Mesenchymal stem cell (in vitro differentiated cells and primary cell): ENCODE measurements around the gene SEMA5B.

ENCODE experiments used
- DNase-seq: peaks from one replicate; pipeline ENCODE4 v3.0.0-alpha.2; 2013
- H2AFZ ChIP-seq: one replicate; pipeline ENCODE4 v1.6.1; 2013; ENCODE audit warnings: low read depth, mild to moderate bottlenecking, control low read depth, inconsistent platforms, low read length, moderate library complexity
- H2AK5ac ChIP-seq: 2 replicates; pipeline ENCODE4 v1.6.1; 2013; ENCODE audit warnings: low read length, moderate library complexity, mild to moderate bottlenecking, inconsistent platforms; ENCODE audit not compliant: severe bottlenecking
- H2BK120ac ChIP-seq: one replicate; pipeline ENCODE4 v1.6.1; 2013; ENCODE audit warnings: low read depth, mild to moderate bottlenecking, inconsistent platforms, low read length, moderate library complexity
- H2BK12ac ChIP-seq, 2 experiments: one replicate each; pipeline ENCODE4 v1.6.1; 2013; ENCODE audit warnings: inconsistent platforms in 2 of 2, low read length in 2 of 2, mild to moderate bottlenecking in 2 of 2, moderate library complexity in 2 of 2, control low read depth in 1 of 2
- H2BK15ac ChIP-seq: one replicate; pipeline ENCODE4 v1.6.1; 2013; ENCODE audit warnings: mild to moderate bottlenecking, low read depth, inconsistent platforms; ENCODE audit not compliant: poor library complexity, severe bottlenecking
- H2BK5ac ChIP-seq: 2 replicates; pipeline ENCODE4 v1.6.1; 2013; ENCODE audit warnings: low read depth, mild to moderate bottlenecking, low read length, control low read depth, inconsistent platforms; ENCODE audit not compliant: poor library complexity, severe bottlenecking
- H3K14ac ChIP-seq, 2 experiments: one replicate each; pipeline ENCODE4 v1.6.1; 2013; ENCODE audit warnings: inconsistent platforms in 2 of 2, low read length in 2 of 2, control low read depth in 1 of 2, mild to moderate bottlenecking in 1 of 2, moderate library complexity in 1 of 2
- H3K18ac ChIP-seq, 2 experiments: one replicate each; pipeline ENCODE4 v1.6.1; 2013; ENCODE audit warnings: inconsistent platforms in 2 of 2, low read length in 2 of 2, control low read depth in 1 of 2, low read depth in 1 of 2, mild to moderate bottlenecking in 1 of 2
- H3K23ac ChIP-seq, 2 experiments: one replicate each; pipeline ENCODE4 v1.6.1; 2013; ENCODE audit warnings: inconsistent platforms in 2 of 2, low read length in 2 of 2, mild to moderate bottlenecking in 2 of 2, moderate library complexity in 2 of 2, control low read depth in 1 of 2
- H3K27ac ChIP-seq: 2 replicates; pipeline ENCODE4 v1.5.1; 2013; ENCODE audit warnings: mild to moderate bottlenecking, moderate library complexity, low read length, control low read depth, inconsistent platforms; ENCODE audit not compliant: poor library complexity, severe bottlenecking
- H3K27me3 ChIP-seq, 2 experiments: 2 replicates each; pipeline versions ENCODE4 v1.6.1 to v1.7.0; 2013; ENCODE audit warnings: low read length in 2 of 2, mild to moderate bottlenecking in 2 of 2, moderate library complexity in 2 of 2, control low read depth in 1 of 2, inconsistent platforms in 1 of 2; ENCODE audit not compliant: control insufficient read depth in 1 of 2, insufficient read depth in 1 of 2
- H3K36me3 ChIP-seq, 2 experiments: 2 replicates each; pipeline versions ENCODE4 v1.6.1 to v1.7.0; 2013; ENCODE audit warnings: low read length in 2 of 2, control low read depth in 1 of 2, inconsistent platforms in 1 of 2, low read depth in 1 of 2, mild to moderate bottlenecking in 1 of 2; ENCODE audit not compliant: insufficient read depth in 2 of 2, control insufficient read depth in 1 of 2
- H3K4ac ChIP-seq, 2 experiments: one replicate each; pipeline ENCODE4 v1.6.1; 2013; ENCODE audit warnings: inconsistent platforms in 2 of 2, low read length in 2 of 2, mild to moderate bottlenecking in 2 of 2, moderate library complexity in 2 of 2, control low read depth in 1 of 2, low read depth in 1 of 2
- H3K4me1 ChIP-seq: 2 replicates; pipeline ENCODE4 v1.6.1; 2013; ENCODE audit warnings: low read depth, low read length, control low read depth; ENCODE audit not compliant: control insufficient read depth, insufficient read depth
- H3K4me2 ChIP-seq: 2 replicates; pipeline ENCODE4 v1.6.1; 2013; ENCODE audit warnings: low read length, mild to moderate bottlenecking, inconsistent platforms; ENCODE audit not compliant: poor library complexity, severe bottlenecking
- H3K4me3 ChIP-seq, 2 experiments: 2 replicates each; pipeline versions ENCODE4 v1.5.1 to v1.7.0; 2013; ENCODE audit warnings: low read length in 2 of 2, mild to moderate bottlenecking in 2 of 2, control low read depth in 1 of 2, low read depth in 1 of 2; ENCODE audit not compliant: insufficient read depth in 1 of 2
- H3K79me1 ChIP-seq: replicated peaks from 2 replicates; pipeline ENCODE4 v1.6.1; 2013; ENCODE audit warnings: mild to moderate bottlenecking, control low read depth, low read length, inconsistent platforms; ENCODE audit not compliant: poor library complexity, severe bottlenecking
- H3K9ac ChIP-seq: 2 replicates; pipeline ENCODE4 v1.7.0; 2013; ENCODE audit warnings: mild to moderate bottlenecking, low read length, moderate library complexity
- H3K9me3 ChIP-seq: 2 replicates; pipeline ENCODE4 v1.7.0; 2013; ENCODE audit warnings: mild to moderate bottlenecking, low read length; ENCODE audit not compliant: control insufficient read depth
- H4K8ac ChIP-seq: one replicate; pipeline ENCODE4 v1.6.1; 2013; ENCODE audit warnings: inconsistent platforms, mild to moderate bottlenecking, low read length, moderate library complexity
- H4K91ac ChIP-seq: one replicate; pipeline ENCODE4 v1.6.1; 2013; ENCODE audit warnings: mild to moderate bottlenecking, low read length, inconsistent platforms

SEMA5B gene

GRCh38 chr3:122868322-122868721 is 159.2 kb downstream of the SEMA5B start:
- H2BK12ac ChIP-seq = no peak overlapping the region
- no peak overlapping the region for H2BK5ac ChIP-seq
- H2BK120ac ChIP-seq = no peak overlapping the region
- no peak overlapping the region for H3K23ac ChIP-seq
- H3K9ac ChIP-seq = no peak overlapping the region
- H3K4ac ChIP-seq = no peak overlapping the region
- H3K14ac ChIP-seq = no peak overlapping the region
- H4K8ac ChIP-seq = no peak overlapping the region
- peaks cover 0 to 18% of the 10 kb centered on the region in 2 experiments for H3K36me3 ChIP-seq
- no peak overlapping the region for H2AK5ac ChIP-seq
- DNase-seq = no peak
- H3K4me2 ChIP-seq = no peak overlapping the region
- no peaks in the 10 kb centered on the region for H3K79me1 ChIP-seq
- H3K4me1 ChIP-seq = no peaks in the 10 kb centered on the region
- no peak overlapping the region for H3K18ac ChIP-seq
- H3K27ac ChIP-seq = no peak overlapping the region
- H4K91ac ChIP-seq = no peak overlapping the region
- H3K4me3 ChIP-seq = no peak overlapping the region
- no peaks in the 10 kb centered on the region for H3K9me3 ChIP-seq
- H2BK15ac ChIP-seq = no peak overlapping the region
- no peak overlapping the region for H2AFZ ChIP-seq
- H3K27me3 ChIP-seq = no peaks in the 10 kb centered on the region

GRCh38 chr3:122864498-122864897 is 163.1 kb downstream of the SEMA5B start:
- H2BK15ac ChIP-seq = no peak overlapping the region
- no peak overlapping the region for H2AK5ac ChIP-seq
- H3K14ac ChIP-seq = no peak overlapping the region
- H2BK5ac ChIP-seq = no peak overlapping the region
- H2BK120ac ChIP-seq = no peak overlapping the region
- H3K27me3 ChIP-seq = no peaks in the 10 kb centered on the region
- no peak overlapping the region for H4K91ac ChIP-seq
- DNase-seq = no peak
- H3K4me1 ChIP-seq = no peaks in the 10 kb centered on the region
- peaks cover 0 to 25% of the 10 kb centered on the region in 2 experiments for H3K36me3 ChIP-seq
- no peak overlapping the region for H3K4me3 ChIP-seq
- H3K23ac ChIP-seq = no peak overlapping the region
- H3K9me3 ChIP-seq = no peaks in the 10 kb centered on the region
- H3K18ac ChIP-seq = no peak overlapping the region
- no peak overlapping the region for H3K27ac ChIP-seq
- H3K79me1 ChIP-seq = no peaks in the 10 kb centered on the region
- H2AFZ ChIP-seq = no peak overlapping the region
- no peak overlapping the region for H2BK12ac ChIP-seq
- H3K4me2 ChIP-seq = no peak overlapping the region
- H3K4ac ChIP-seq = no peak overlapping the region
- H3K9ac ChIP-seq = no peak overlapping the region
- H4K8ac ChIP-seq = no peak overlapping the region

DNA sequence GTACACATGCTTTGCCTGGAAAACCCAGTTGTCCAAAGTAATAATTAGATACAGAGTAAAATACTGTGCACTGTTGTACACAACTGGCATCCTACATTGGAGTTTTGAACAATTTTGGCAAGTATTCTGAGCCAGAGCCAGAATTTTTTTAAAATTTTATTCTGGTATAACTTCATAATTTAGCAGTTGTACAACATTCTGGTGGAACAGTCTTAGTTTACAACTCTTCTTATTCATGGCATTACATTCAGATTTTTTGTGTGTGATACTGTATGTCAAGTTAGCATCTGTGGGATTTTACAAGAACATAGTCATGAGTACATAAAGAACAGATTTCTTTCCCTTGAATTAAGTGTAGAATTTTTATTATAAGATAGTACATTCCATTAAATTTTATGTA is 165.2 kb downstream of the SEMA5B start:
- Histone ChIP-seq H3K27ac (no peak overlapping the region), H2AK5ac (no peak overlapping the region), H2BK12ac (no peak overlapping the region), H3K18ac (no peak overlapping the region), H2AFZ (no peak overlapping the region), H4K8ac (no peak overlapping the region), H3K27me3 (no peaks in the 10 kb centered on the region), H3K4me2 (no peak overlapping the region), H3K4me1 (no peaks in the 10 kb centered on the region), H2BK15ac (no peak overlapping the region), H3K9ac (no peak overlapping the region), H2BK5ac (no peak overlapping the region), H3K79me1 (no peaks in the 10 kb centered on the region), H3K23ac (no peak overlapping the region), H2BK120ac (no peak overlapping the region), H3K4ac (no peak overlapping the region), H3K9me3 (no peaks in the 10 kb centered on the region), H3K4me3 (no peak overlapping the region), H3K14ac (no peak overlapping the region), H3K36me3 (peaks cover 0 to 25% of the 10 kb centered on the region in 2 experiments), H4K91ac (no peak overlapping the region)
- DNase-seq = no peak
